ENCODE results near the gene GRIA1. TPM values are rescaled to one million over a fixed set of nuclear protein-coding genes. Genes with fewer than 3 reads are reported as not detected.

GRIA1 gene
- total RNA-seq, 2 donors from 2014 or later: not detected

GRCh38 chr5:153572411-153573145 lies 82.1 kb downstream of the GRIA1 start:
- Mint-ChIP-seq H3K4me3 (no peak overlapping the region), H3K36me3 (ENCODE audit: low read depth) (no peaks in the 10 kb centered on the region), H3K4me1 (no peaks in the 10 kb centered on the region), H3K27me3 (no peaks in the 10 kb centered on the region), H3K27ac (no peak overlapping the region)
- no peak for DNase-seq
- ATAC-seq: no peak
- H3K9me3 ChIP-seq (ENCODE audit: control insufficient read depth, low read length, poor library complexity, severe bottlenecking): no peaks in the 10 kb centered on the region

DNA sequence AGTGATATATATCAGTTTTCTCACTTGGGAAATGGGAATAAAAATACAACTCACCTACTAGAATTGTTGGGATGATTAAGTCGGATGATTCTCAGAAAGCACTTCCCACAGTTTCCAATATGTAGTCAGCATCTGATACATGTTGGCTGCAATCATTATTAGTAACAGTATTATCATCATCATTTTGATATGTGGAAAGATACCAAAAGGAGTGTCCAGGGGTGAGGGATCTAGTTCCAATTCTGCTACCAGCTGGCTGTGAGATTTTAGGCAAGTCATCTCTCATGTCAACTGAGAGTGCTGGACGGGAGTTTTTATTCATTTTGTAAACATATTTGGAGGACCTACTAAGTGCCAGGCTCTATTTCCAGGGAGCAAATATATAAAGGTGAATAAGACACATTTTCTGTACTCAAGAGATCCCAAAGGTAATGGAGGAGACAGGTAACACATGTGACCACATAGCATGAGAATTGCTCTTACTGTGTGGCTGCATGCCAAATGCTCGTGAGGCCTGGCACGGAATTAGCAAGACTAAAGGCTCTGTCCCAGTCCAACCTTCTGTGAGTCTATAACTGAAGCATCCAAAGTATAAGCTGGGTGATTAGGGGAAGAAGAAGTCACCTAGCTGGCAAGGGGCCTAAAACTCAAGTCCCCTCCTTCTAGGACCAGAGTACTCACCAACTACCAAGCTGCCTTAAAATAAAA lies 83.0 kb downstream of the GRIA1 start:
- no peaks in the 10 kb centered on the region for H3K27me3 Mint-ChIP-seq
- no peak overlapping the region for H3K27ac Mint-ChIP-seq
- ATAC-seq: no peak
- no peaks in the 10 kb centered on the region for H3K36me3 Mint-ChIP-seq (ENCODE audit: low read depth)
- no peak for DNase-seq
- H3K4me1 Mint-ChIP-seq: no peaks in the 10 kb centered on the region
- no peak overlapping the region for H3K4me3 Mint-ChIP-seq
- no peaks in the 10 kb centered on the region for H3K9me3 ChIP-seq (ENCODE audit: control insufficient read depth, low read length, poor library complexity, severe bottlenecking)

GRCh38 chr5:153584126-153584959 lies 93.9 kb downstream of the GRIA1 start:
- H3K27ac Mint-ChIP-seq: no peak overlapping the region
- H3K4me1 Mint-ChIP-seq: no peaks in the 10 kb centered on the region
- no peak for DNase-seq
- H3K27me3 Mint-ChIP-seq: no peaks in the 10 kb centered on the region
- no peak for ATAC-seq
- no peaks in the 10 kb centered on the region for H3K9me3 ChIP-seq (ENCODE audit: control insufficient read depth, low read length, poor library complexity, severe bottlenecking)
- H3K36me3 Mint-ChIP-seq (ENCODE audit: low read depth): no peaks in the 10 kb centered on the region
- no peak overlapping the region for H3K4me3 Mint-ChIP-seq

DNA sequence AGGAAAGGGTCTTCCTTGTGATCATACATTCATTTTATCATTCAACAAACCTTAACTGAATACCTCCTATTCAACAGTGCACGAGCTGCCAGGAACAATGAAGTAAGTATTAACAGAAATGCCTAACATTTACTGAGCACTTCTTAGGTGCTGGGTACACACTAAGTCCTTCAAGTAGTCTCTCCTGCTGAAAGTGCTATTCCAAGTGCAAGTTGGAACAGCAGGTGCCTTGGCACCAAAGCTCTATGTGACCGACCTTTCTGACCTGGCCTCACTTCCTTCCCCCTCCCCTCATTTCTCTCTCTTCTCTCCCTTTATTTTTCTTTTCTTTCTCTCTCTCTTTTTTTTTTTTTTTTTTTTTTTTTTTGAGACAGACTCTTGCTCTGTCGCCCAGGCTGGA lies 94.5 kb downstream of the GRIA1 start:
- Mint-ChIP-seq H3K4me1 (no peaks in the 10 kb centered on the region), H3K27ac (no peak overlapping the region), H3K27me3 (no peaks in the 10 kb centered on the region), H3K36me3 (ENCODE audit: low read depth) (no peaks in the 10 kb centered on the region), H3K4me3 (no peak overlapping the region)
- no peak for DNase-seq
- no peak for ATAC-seq
- H3K9me3 ChIP-seq (ENCODE audit: control insufficient read depth, low read length, poor library complexity, severe bottlenecking): no peaks in the 10 kb centered on the region

DNA sequence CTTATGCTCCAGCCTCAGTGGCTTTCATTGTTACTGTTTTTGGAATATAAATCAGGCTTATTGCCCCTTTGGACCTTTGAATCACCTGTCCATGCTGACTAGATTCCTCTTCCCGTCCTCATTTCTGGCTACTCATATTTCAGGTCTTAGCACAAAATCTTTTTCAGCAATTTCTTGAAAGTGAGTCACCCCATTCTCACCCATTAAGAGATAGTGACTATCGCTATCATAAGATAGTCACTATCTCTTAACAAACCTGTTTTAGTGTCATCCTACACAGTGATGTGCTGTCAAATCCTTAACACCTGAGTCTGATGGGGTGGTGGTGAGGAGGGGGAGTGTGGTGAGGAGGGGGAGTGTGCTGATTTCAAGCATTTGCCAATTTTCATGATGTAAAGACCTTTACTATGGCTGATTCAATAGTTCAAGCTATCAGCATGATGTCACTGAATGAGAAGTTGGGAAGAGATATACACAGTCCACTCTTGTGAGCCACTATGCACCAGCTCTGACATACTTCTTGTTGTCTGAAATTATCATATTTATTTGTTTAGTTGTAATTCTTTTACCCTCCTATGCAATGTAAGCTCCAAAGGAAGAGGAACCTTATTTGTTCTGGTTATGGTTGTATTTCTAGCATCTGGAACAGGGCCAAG lies 95.3 kb downstream of the GRIA1 start:
- Mint-ChIP-seq H3K36me3 (ENCODE audit: low read depth) (no peaks in the 10 kb centered on the region), H3K4me1 (no peaks in the 10 kb centered on the region), H3K4me3 (no peak overlapping the region), H3K27me3 (no peaks in the 10 kb centered on the region), H3K27ac (no peak overlapping the region)
- ATAC-seq (no peak), DNase-seq (no peak)
- H3K9me3 ChIP-seq (ENCODE audit: control insufficient read depth, low read length, poor library complexity, severe bottlenecking): no peaks in the 10 kb centered on the region

GRCh38 chr5:153592081-153592480 lies 101.6 kb downstream of the GRIA1 start:
- H3K4me1 Mint-ChIP-seq: no peaks in the 10 kb centered on the region
- no peak for ATAC-seq
- H3K27me3 Mint-ChIP-seq: no peaks in the 10 kb centered on the region
- H3K9me3 ChIP-seq (ENCODE audit: control insufficient read depth, low read length, poor library complexity, severe bottlenecking): no peaks in the 10 kb centered on the region
- no peak for DNase-seq
- peaks cover 2% of the 10 kb centered on the region for H3K36me3 Mint-ChIP-seq (ENCODE audit: low read depth)
- H3K27ac Mint-ChIP-seq: no peak overlapping the region
- H3K4me3 Mint-ChIP-seq: no peak overlapping the region

GRCh38 chr5:153594785-153595184 lies 104.3 kb downstream of the GRIA1 start:
- no peak overlapping the region for H3K27ac Mint-ChIP-seq
- H3K4me1 Mint-ChIP-seq: no peaks in the 10 kb centered on the region
- no peak overlapping the region for H3K4me3 Mint-ChIP-seq
- no peak for ATAC-seq
- no peaks in the 10 kb centered on the region for H3K9me3 ChIP-seq (ENCODE audit: control insufficient read depth, low read length, poor library complexity, severe bottlenecking)
- DNase-seq: no peak
- peaks cover 2% of the 10 kb centered on the region for H3K36me3 Mint-ChIP-seq (ENCODE audit: low read depth)
- H3K27me3 Mint-ChIP-seq: peaks cover 3% of the 10 kb centered on the region

- H3K27me3 Mint-ChIP-seq: peaks cover 5% of the 10 kb centered on the region
- no peaks in the 10 kb centered on the region for H3K9me3 ChIP-seq (ENCODE audit: control insufficient read depth, low read length, poor library complexity, severe bottlenecking)
- no peak overlapping the region for H3K27ac Mint-ChIP-seq
- H3K4me1 Mint-ChIP-seq: no peaks in the 10 kb centered on the region
- DNase-seq: no peak
- peaks cover 2% of the 10 kb centered on the region for H3K36me3 Mint-ChIP-seq (ENCODE audit: low read depth)
- ATAC-seq: no peak
- H3K4me3 Mint-ChIP-seq: no peak overlapping the region
Observed at GRCh38 chr5:153598099-153598498, 107.6 kb downstream of the GRIA1 start.

DNA sequence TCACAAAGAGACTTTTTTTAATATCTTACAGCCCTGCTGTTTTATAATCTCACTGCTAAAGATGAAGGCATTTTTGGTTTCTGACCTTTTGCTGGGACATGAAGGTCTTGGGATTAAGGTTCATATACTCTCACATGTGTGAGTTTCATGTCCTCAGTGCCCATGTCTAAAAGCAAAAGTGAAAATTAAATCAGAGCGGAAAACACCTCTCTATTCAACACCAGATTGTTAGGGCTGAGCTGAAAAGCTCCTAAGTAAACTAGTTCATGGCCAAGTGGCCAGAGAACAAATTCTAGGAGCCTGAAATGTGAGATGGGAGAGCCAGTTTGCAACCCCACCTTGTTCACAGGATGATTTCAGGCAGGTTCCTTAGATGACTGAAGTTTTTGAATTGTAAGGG lies 110.9 kb downstream of the GRIA1 start:
- no peaks in the 10 kb centered on the region for H3K9me3 ChIP-seq (ENCODE audit: control insufficient read depth, low read length, poor library complexity, severe bottlenecking)
- ATAC-seq (no peak), DNase-seq (no peak)
- H3K27ac Mint-ChIP-seq: no peak overlapping the region
- H3K4me3 Mint-ChIP-seq: no peak overlapping the region
- no peaks in the 10 kb centered on the region for H3K4me1 Mint-ChIP-seq
- peaks cover 5% of the 10 kb centered on the region for H3K27me3 Mint-ChIP-seq
- no peaks in the 10 kb centered on the region for H3K36me3 Mint-ChIP-seq (ENCODE audit: low read depth)

DNA sequence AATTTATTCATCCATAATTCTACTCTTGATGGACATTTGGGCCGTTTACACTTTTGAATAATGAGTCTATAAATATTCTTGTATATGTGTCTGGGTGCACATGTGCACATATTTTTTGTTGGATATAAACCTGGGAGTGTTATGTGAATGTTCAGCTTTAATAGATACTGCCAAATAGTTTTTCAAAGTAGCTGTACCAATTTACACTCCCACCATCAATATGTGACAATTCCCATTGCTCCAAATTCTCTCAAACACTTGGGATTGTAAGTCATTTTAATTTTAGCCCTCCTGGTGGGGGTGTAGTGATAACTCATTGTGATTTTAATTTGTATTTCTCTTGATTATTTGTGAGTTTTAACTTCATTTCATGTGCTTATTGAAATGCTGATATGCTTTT lies 114.9 kb downstream of the GRIA1 start:
- H3K4me1 Mint-ChIP-seq: no peaks in the 10 kb centered on the region
- H3K9me3 ChIP-seq (ENCODE audit: control insufficient read depth, low read length, poor library complexity, severe bottlenecking): no peaks in the 10 kb centered on the region
- DNase-seq (no peak), ATAC-seq (no peak)
- no peak overlapping the region for H3K27ac Mint-ChIP-seq
- peaks cover 4% of the 10 kb centered on the region for H3K27me3 Mint-ChIP-seq
- no peak overlapping the region for H3K4me3 Mint-ChIP-seq
- no peaks in the 10 kb centered on the region for H3K36me3 Mint-ChIP-seq (ENCODE audit: low read depth)

DNA sequence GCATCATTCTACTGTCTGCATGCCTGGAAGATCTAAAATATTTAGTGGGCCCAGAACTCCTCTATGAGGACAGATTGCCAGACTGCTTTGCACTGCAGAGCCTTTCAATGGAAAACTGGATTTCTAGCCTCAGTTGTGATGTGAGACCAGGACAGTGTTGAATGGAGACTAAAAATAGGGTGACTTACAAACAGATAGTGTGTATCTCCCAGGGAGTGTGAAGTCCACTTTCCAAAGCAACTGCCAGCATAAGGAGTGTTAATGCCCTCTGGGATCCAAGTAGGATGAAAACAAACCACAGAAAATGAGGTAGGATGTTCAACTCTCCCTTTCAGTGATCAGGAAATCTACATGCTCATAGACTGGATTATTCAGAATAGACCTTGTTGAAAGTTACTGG lies 119.5 kb downstream of the GRIA1 start:
- ATAC-seq (no peak), DNase-seq (no peak)
- Mint-ChIP-seq H3K36me3 (ENCODE audit: low read depth) (no peaks in the 10 kb centered on the region), H3K4me1 (no peaks in the 10 kb centered on the region), H3K4me3 (no peak overlapping the region), H3K27ac (no peak overlapping the region), H3K27me3 (peaks cover 4% of the 10 kb centered on the region)
- no peaks in the 10 kb centered on the region for H3K9me3 ChIP-seq (ENCODE audit: control insufficient read depth, low read length, poor library complexity, severe bottlenecking)

GRCh38 chr5:153610811-153611210 lies 120.3 kb downstream of the GRIA1 start:
- Mint-ChIP-seq H3K27me3 (peaks cover 4% of the 10 kb centered on the region), H3K27ac (no peak overlapping the region), H3K4me3 (no peak overlapping the region), H3K36me3 (ENCODE audit: low read depth) (no peaks in the 10 kb centered on the region), H3K4me1 (no peaks in the 10 kb centered on the region)
- no peaks in the 10 kb centered on the region for H3K9me3 ChIP-seq (ENCODE audit: control insufficient read depth, low read length, poor library complexity, severe bottlenecking)
- DNase-seq (no peak), ATAC-seq (no peak)

DNA sequence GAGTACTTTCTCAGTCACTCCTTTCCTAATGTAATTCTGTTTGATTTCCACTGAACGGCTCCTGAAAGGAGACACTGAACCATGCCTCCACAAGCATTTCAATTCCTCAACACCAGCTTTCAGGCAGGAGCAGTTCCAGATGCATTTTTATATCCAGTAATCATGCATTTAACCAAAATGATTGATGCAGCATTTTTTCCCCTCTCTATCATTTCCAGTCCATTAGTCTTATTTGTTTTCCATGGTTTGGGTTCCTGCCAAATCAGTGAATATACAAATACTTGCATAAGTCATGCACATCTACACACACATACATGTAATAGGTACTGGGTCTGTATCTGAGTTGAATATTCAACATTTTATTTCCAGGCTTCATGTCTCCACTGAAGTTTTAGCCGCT lies 122.7 kb downstream of the GRIA1 start:
- Mint-ChIP-seq H3K36me3 (ENCODE audit: low read depth) (no peaks in the 10 kb centered on the region), H3K4me1 (no peaks in the 10 kb centered on the region), H3K27me3 (peaks cover 4% of the 10 kb centered on the region), H3K27ac (no peak overlapping the region), H3K4me3 (no peak overlapping the region)
- ATAC-seq: no peak
- DNase-seq: no peak
- no peaks in the 10 kb centered on the region for H3K9me3 ChIP-seq (ENCODE audit: control insufficient read depth, low read length, poor library complexity, severe bottlenecking)

All from T-helper 17 cell (primary cell).